Measurements from ENCODE around the gene NHLH1. TPM values are rescaled to one million over a fixed set of nuclear protein-coding genes. Genes with fewer than 3 reads are reported as not detected.
A peak's percentile ranks its signal among the peaks of the same experiment; 100 is the strongest.

The NHLH1 gene
- total and polyA plus RNA-seq, 3 experiments from 2014 or later: 0.38 to 0.48 TPM; not detected in 1

GRCh38 chr1:160338580-160338979 is 28.3 kb upstream of the NHLH1 start:
- no peak overlapping the region for H3K4me3 Mint-ChIP-seq

DNA sequence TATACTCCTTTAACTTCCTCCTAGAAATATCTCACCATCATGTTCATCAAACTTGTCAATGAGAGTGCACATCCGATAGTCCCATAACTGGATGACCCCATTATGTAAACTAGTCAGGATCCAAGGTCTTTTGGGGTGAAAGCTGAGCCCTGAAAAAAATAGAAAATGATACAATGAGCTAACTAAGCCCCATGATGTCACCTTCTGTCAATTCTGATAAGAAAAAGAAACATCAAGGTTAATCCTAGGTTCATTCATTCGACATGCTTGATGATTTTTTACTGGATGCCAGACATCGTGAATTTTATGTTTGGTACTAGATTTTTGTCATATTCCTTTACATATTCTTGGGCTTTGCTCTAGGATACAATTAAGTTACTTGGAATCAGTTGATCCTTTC is 26.7 kb upstream of the NHLH1 start:
- Mint-ChIP-seq H3K9me3 (no peaks in the 10 kb centered on the region), H3K27me3 (peaks cover 0 to 4% of the 10 kb centered on the region in 2 donors), H3K4me1 (peaks cover 63 to 73% (median 63%) of the 10 kb centered on the region in 3 donors), H3K36me3 (peaks cover 8 to 72% (median 8%) of the 10 kb centered on the region in 3 donors), H3K4me3 (peak overlapping the region in 1 of 7 donors; percentile 98), H3K27ac (peak overlapping the region; percentile 12 to 100 (median 86))
- DNase-seq: no peak
- Histone ChIP-seq H3K4me1 (ENCODE audit: insufficient read depth, low read length) (peaks cover 22% of the 10 kb centered on the region), H3K9me3 (ENCODE audit: low read length) (no peaks in the 10 kb centered on the region), H3K36me3 (ENCODE audit: insufficient read depth, low read length) (peaks cover 17% of the 10 kb centered on the region), H3K27me3 (ENCODE audit: insufficient read depth, low read length, poor library complexity, severe bottlenecking) (no peaks in the 10 kb centered on the region), H3K27ac (ENCODE audit: low read depth, low read length) (no peak overlapping the region), H3K4me3 (ENCODE audit: low read length) (no peak overlapping the region)
- ChIA-PET POLR2A (no interaction called here), CTCF (interaction anchor here (1.6 kb wide), 1 partner anchor 11 kb away, joined by 6 read pairs; no protein-coding TSS in a partner anchor)

More at GRCh38 chr1:160338580-160338979, 28.3 kb upstream of the NHLH1 start:
- DNase-seq: no peak
- H3K9me3 ChIP-seq (ENCODE audit: low read length): no peaks in the 10 kb centered on the region
- no peak overlapping the region for H3K4me3 ChIP-seq (ENCODE audit: low read length)
- H3K4me1 ChIP-seq (ENCODE audit: insufficient read depth, low read length): peaks cover 15% of the 10 kb centered on the region
- Mint-ChIP-seq H3K36me3 (peaks cover 8 to 80% (median 9%) of the 10 kb centered on the region in 3 donors), H3K4me1 (peaks cover 51 to 64% (median 52%) of the 10 kb centered on the region in 3 donors), H3K27me3 (peaks cover 0 to 4% of the 10 kb centered on the region in 2 donors), H3K9me3 (no peaks in the 10 kb centered on the region), H3K27ac (peak overlapping the region in 5 of 8 donors; percentile 2 to 61 (median 13))
- ChIA-PET CTCF (interaction anchor here (1.6 kb wide), 1 partner anchor 9 kb away, joined by 6 read pairs; no protein-coding TSS in a partner anchor), POLR2A (interaction anchor here (0.6 kb wide), 1 partner anchor 14 kb away, joined by 4 read pairs; no protein-coding TSS in a partner anchor)
- no peaks in the 10 kb centered on the region for H3K27me3 ChIP-seq (ENCODE audit: insufficient read depth, low read length, poor library complexity, severe bottlenecking)
- no peak overlapping the region for H3K27ac ChIP-seq (ENCODE audit: low read depth, low read length)
- peaks cover 30% of the 10 kb centered on the region for H3K36me3 ChIP-seq (ENCODE audit: insufficient read depth, low read length)

DNA sequence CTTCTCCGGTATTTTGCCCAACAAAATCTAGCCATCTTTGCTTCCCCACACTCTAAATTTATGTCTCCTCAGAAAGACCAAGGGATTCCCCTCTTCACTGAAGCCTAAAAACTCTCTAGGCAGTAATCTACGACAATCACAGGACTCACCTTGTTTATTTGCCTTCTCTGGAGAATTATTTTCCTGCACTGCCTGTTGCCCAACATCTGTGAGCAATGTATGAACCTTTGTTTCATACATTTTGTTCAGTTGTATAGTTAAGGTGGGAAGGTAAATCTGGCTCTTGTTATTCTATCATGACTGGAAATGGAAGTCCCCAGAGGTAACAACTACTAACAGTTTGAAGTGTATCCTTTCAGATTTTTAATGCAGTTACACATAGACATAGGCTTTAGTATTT is 26.0 kb upstream of the NHLH1 start:
- no peak for DNase-seq
- no peaks in the 10 kb centered on the region for H3K9me3 Mint-ChIP-seq
- Histone ChIP-seq H3K4me1 (ENCODE audit: insufficient read depth, low read length) (peaks cover 22% of the 10 kb centered on the region), H3K9me3 (ENCODE audit: low read length) (no peaks in the 10 kb centered on the region), H3K4me3 (ENCODE audit: low read length) (no peak overlapping the region), H3K27me3 (ENCODE audit: insufficient read depth, low read length, poor library complexity, severe bottlenecking) (no peaks in the 10 kb centered on the region), H3K36me3 (ENCODE audit: insufficient read depth, low read length) (peaks cover 17% of the 10 kb centered on the region), H3K27ac (ENCODE audit: low read depth, low read length) (no peak overlapping the region)
- H3K4me1 Mint-ChIP-seq: peaks cover 63 to 70% (median 63%) of the 10 kb centered on the region in 3 donors
- ChIA-PET POLR2A (no interaction called here), CTCF (no interaction called here)
- peak overlapping the region; percentile 12 to 100 (median 100) for H3K27ac Mint-ChIP-seq
- H3K27me3 Mint-ChIP-seq: peaks cover 0 to 4% of the 10 kb centered on the region in 2 donors
- peaks cover 8 to 72% (median 8%) of the 10 kb centered on the region in 3 donors for H3K36me3 Mint-ChIP-seq
- H3K4me3 Mint-ChIP-seq: peak overlapping the region in 6 of 7 donors; percentile 5 to 100 (median 100)

GRCh38 chr1:160342526-160342925 is 24.3 kb upstream of the NHLH1 start:
- POLR2A ChIA-PET: no interaction called here
- Histone ChIP-seq H3K36me3 (ENCODE audit: insufficient read depth, low read length) (peaks cover 17% of the 10 kb centered on the region), H3K4me3 (ENCODE audit: low read length) (peak overlapping the region; percentile 77), H3K4me1 (ENCODE audit: insufficient read depth, low read length) (peaks cover 22% of the 10 kb centered on the region), H3K27ac (ENCODE audit: low read depth, low read length) (peak overlapping the region; percentile 97), H3K9me3 (ENCODE audit: low read length) (no peaks in the 10 kb centered on the region), H3K27me3 (ENCODE audit: insufficient read depth, low read length, poor library complexity, severe bottlenecking) (no peaks in the 10 kb centered on the region)
- Mint-ChIP-seq H3K27me3 (peaks cover 0 to 4% of the 10 kb centered on the region in 2 donors), H3K27ac (peak overlapping the region; percentile 96 to 100 (median 100)), H3K36me3 (peaks cover 11 to 73% (median 13%) of the 10 kb centered on the region in 3 donors), H3K4me1 (peaks cover 62 to 80% (median 69%) of the 10 kb centered on the region in 3 donors), H3K9me3 (no peaks in the 10 kb centered on the region), H3K4me3 (peak overlapping the region; percentile 98 to 100 (median 100))
- CTCF ChIA-PET: no interaction called here
- no peak for DNase-seq

DNA sequence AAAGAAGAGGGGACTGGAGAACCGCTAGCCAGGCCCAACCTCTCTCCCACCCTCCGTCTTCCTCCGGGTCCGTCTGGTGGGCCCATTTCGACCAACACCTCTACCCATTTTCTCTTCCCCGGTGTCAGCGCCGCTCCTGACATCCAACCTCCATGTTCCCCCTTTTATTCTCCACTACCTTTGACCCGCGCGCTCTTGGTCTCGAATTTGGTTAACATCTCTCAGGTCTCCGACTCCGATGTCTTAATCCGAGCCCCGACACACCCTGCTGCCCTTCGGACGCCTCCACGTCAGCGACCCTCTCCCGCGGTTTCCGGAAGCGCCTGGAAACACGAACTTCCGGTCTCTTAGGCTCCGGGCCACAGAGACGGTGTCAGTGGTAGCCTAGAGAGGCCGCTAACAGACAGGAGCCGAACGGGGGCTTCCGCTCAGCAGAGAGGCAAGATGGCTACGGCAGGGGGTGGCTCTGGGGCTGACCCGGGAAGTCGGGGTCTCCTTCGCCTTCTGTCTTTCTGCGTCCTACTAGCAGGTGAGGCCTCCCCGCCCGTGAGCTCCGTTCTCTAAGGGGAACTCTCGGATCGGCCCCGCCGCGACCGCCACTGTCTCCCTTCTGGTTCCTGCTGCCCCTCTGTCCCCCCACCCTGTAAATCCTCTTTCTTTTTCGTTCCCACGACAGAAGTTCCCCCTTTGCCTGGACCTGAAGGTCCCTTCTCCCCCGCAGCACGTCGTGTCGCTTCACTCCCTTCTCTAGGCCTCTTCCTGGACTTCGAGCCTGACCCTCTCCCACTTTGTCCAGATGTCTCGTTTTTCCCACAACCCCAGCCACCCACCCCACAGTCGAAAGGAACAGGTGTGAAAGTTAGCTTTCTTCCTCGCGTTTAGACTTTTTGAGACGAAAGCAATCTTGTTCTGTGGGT is 23.7 kb upstream of the NHLH1 start, which contains the start of the genes COPA and NCSTN:
Gene COPA (minus strand): TSS at position 298 of the 917 bp plus-strand sequence. CDS start 80 bp downstream, at position 218.
Gene NCSTN (plus strand): TSS at position 431 of the 917 bp plus-strand sequence. CDS start 14 bp downstream, at position 445.
- no peaks in the 10 kb centered on the region for H3K9me3 Mint-ChIP-seq
- no peaks in the 10 kb centered on the region for H3K9me3 ChIP-seq (ENCODE audit: low read length)
- ChIA-PET CTCF (interaction anchor here (0.6 to 1.7 kb wide), 2 partner anchors 12 to 200 kb away, joined by 4 to 5 read pairs; no protein-coding TSS in a partner anchor), POLR2A (no interaction called here)
- H3K36me3 ChIP-seq (ENCODE audit: insufficient read depth, low read length): peaks cover 12% of the 10 kb centered on the region
- peak within 1 kb of the TSS; percentile 97 for H3K27ac ChIP-seq (ENCODE audit: low read depth, low read length)
- no peaks in the 10 kb centered on the region for H3K27me3 ChIP-seq (ENCODE audit: insufficient read depth, low read length, poor library complexity, severe bottlenecking)
- H3K4me3 ChIP-seq (ENCODE audit: low read length): peak within 1 kb of the TSS; percentile 77
- peaks cover 22% of the 10 kb centered on the region for H3K4me1 ChIP-seq (ENCODE audit: insufficient read depth, low read length)
- H3K27me3 Mint-ChIP-seq: peaks cover 0 to 4% of the 10 kb centered on the region in 2 donors
- H3K4me1 Mint-ChIP-seq: peaks cover 61 to 76% (median 71%) of the 10 kb centered on the region in 3 donors
- DNase-seq: peak; percentile 84 to 95 (median 90)
- H3K36me3 Mint-ChIP-seq: peaks cover 8 to 72% (median 12%) of the 10 kb centered on the region in 3 donors
- H3K4me3 Mint-ChIP-seq: peak within 1 kb of the TSS; percentile 98 to 100 (median 100)
- peak within 1 kb of the TSS; percentile 96 to 100 (median 100) for H3K27ac Mint-ChIP-seq

DNA sequence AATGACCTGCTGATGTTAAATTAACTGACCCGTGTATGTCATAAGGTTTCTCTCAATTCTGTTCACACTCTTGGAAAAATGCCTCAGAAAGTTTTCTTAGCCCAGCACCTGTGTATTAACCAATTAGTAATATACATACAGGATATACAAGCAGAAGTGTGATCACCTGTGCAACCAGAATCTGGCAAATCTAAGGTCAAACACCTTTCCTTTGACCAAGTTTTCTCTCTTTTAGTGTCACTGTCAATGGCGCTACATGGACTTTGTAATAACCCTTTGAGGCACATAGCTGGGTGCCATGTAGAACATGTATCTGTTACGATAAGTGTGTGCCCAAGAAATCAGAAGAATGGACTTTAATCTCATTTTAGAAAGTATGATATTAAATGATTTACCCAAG is 22.6 kb upstream of the NHLH1 start:
- Mint-ChIP-seq H3K4me3 (peak overlapping the region; percentile 98 to 100 (median 100)), H3K9me3 (no peaks in the 10 kb centered on the region), H3K4me1 (peaks cover 53 to 67% (median 62%) of the 10 kb centered on the region in 3 donors), H3K36me3 (peaks cover 4 to 72% (median 4%) of the 10 kb centered on the region in 3 donors), H3K27ac (peak overlapping the region; percentile 96 to 100 (median 100)), H3K27me3 (peaks cover 0 to 4% of the 10 kb centered on the region in 2 donors)
- Histone ChIP-seq H3K27me3 (ENCODE audit: insufficient read depth, low read length, poor library complexity, severe bottlenecking) (no peaks in the 10 kb centered on the region), H3K4me3 (ENCODE audit: low read length) (peak overlapping the region; percentile 77), H3K4me1 (ENCODE audit: insufficient read depth, low read length) (peaks cover 22% of the 10 kb centered on the region), H3K9me3 (ENCODE audit: low read length) (no peaks in the 10 kb centered on the region), H3K36me3 (ENCODE audit: insufficient read depth, low read length) (peaks cover 6% of the 10 kb centered on the region), H3K27ac (ENCODE audit: low read depth, low read length) (peak overlapping the region; percentile 97)
- ChIA-PET CTCF (interaction anchor here (0.9 to 1.7 kb wide), 2 partner anchors 11 to 53 kb away, joined by 3 to 5 read pairs; no protein-coding TSS in a partner anchor), POLR2A (interaction anchor here (0.6 to 0.7 kb wide), 2 partner anchors 52 to 58 kb away, joined by 3 to 9 read pairs; no protein-coding TSS in a partner anchor)
- no peak for DNase-seq

GRCh38 chr1:160344936-160345335 is 21.9 kb upstream of the NHLH1 start:
- peaks cover 4 to 72% (median 9%) of the 10 kb centered on the region in 3 donors for H3K36me3 Mint-ChIP-seq
- H3K27ac Mint-ChIP-seq: peak overlapping the region in 7 of 8 donors; percentile 50 to 100 (median 64)
- H3K27me3 Mint-ChIP-seq: peaks cover 0 to 4% of the 10 kb centered on the region in 2 donors
- Histone ChIP-seq H3K9me3 (ENCODE audit: low read length) (no peaks in the 10 kb centered on the region), H3K4me1 (ENCODE audit: insufficient read depth, low read length) (peaks cover 22% of the 10 kb centered on the region), H3K36me3 (ENCODE audit: insufficient read depth, low read length) (peaks cover 11% of the 10 kb centered on the region), H3K4me3 (ENCODE audit: low read length) (no peak overlapping the region), H3K27ac (ENCODE audit: low read depth, low read length) (no peak overlapping the region), H3K27me3 (ENCODE audit: insufficient read depth, low read length, poor library complexity, severe bottlenecking) (no peaks in the 10 kb centered on the region)
- ChIA-PET CTCF (interaction anchor here (0.9 to 1.7 kb wide), 2 partner anchors 10 to 54 kb away, joined by 3 to 5 read pairs; no protein-coding TSS in a partner anchor), POLR2A (interaction anchor here (0.7 kb wide), 1 partner anchor 58 kb away, joined by 3 read pairs; no protein-coding TSS in a partner anchor)
- H3K4me1 Mint-ChIP-seq: peaks cover 48 to 61% (median 57%) of the 10 kb centered on the region in 3 donors
- DNase-seq: no peak
- H3K9me3 Mint-ChIP-seq: no peaks in the 10 kb centered on the region
- H3K4me3 Mint-ChIP-seq: peak overlapping the region; percentile 98 to 100 (median 100)

All from CD8-positive, alpha-beta memory T cell (primary cell).